Fibroblast of lung (primary cell): ENCODE data around the gene RGPD4. TPM values are rescaled to one million over a fixed set of nuclear protein-coding genes. Genes with fewer than 3 reads are reported as not detected.

Experiments
- DNase-seq, 2 donors: peaks; one replicate each; pipeline versions ENCODE4 v3.0.0 to v3.0.0-alpha.2; 2010; ENCODE audit warnings: low read depth in 2 of 2
- H2AFZ ChIP-seq: 2 replicates; pipeline ENCODE4 v1.5.1; 2012; ENCODE audit warnings: low read length, control low read depth, inconsistent platforms
- H3K27ac ChIP-seq: 2 replicates; pipeline ENCODE4 v1.5.1; 2011; ENCODE audit warnings: low read length, control low read depth; ENCODE audit not compliant: insufficient read depth
- H3K27me3 ChIP-seq: 2 replicates; pipeline ENCODE4 v1.5.1; 2011; ENCODE audit warnings: mild to moderate bottlenecking, low read length; ENCODE audit not compliant: control insufficient read depth, insufficient read depth
- H3K36me3 ChIP-seq: 2 replicates; pipeline ENCODE4 v1.5.1; 2011; ENCODE audit warnings: low read length; ENCODE audit not compliant: control insufficient read depth, insufficient read depth
- H3K4me1 ChIP-seq: 2 replicates; pipeline ENCODE4 v1.5.1; 2011; ENCODE audit warnings: low read length; ENCODE audit not compliant: control insufficient read depth, insufficient read depth; ENCODE audit errors: extremely low read depth
- H3K4me2 ChIP-seq: 2 replicates; pipeline ENCODE4 v1.5.1; 2011; ENCODE audit warnings: low read length, control low read depth; ENCODE audit not compliant: insufficient read depth; ENCODE audit errors: extremely low read depth
- H3K4me3 ChIP-seq, 4 experiments: fragments of 200-600 bp in 1 of 4; sonication (generic) in 1 of 4; replicated peaks in 1 of 4; 2 replicates each; pipeline ENCODE4 v1.5.1; 2011 to 2016; ENCODE audit warnings: low read length in 4 of 4, low read depth in 3 of 4, mild to moderate bottlenecking in 3 of 4, control low read depth in 2 of 4, inconsistent platforms in 1 of 4, mixed read lengths in 1 of 4; ENCODE audit not compliant: insufficient read depth in 1 of 4; ENCODE audit errors: control extremely low read depth in 1 of 4
- H3K79me2 ChIP-seq: 2 replicates; pipeline ENCODE4 v1.5.1; 2012; ENCODE audit warnings: mild to moderate bottlenecking, low read length, inconsistent platforms; ENCODE audit not compliant: control insufficient read depth, insufficient read depth
- H3K9ac ChIP-seq: 2 replicates; pipeline ENCODE4 v1.5.1; 2011; ENCODE audit warnings: mild to moderate bottlenecking, low read length, control low read depth; ENCODE audit not compliant: insufficient read depth
- H3K9me3 ChIP-seq: 2 replicates; pipeline ENCODE4 v1.5.1; 2012; ENCODE audit warnings: low read depth, low read length; ENCODE audit not compliant: control insufficient read depth, insufficient read depth
- H4K20me1 ChIP-seq: 2 replicates; pipeline ENCODE4 v1.5.1; 2011; ENCODE audit warnings: low read length; ENCODE audit not compliant: control insufficient read depth, insufficient read depth; ENCODE audit errors: extremely low read depth
- CTCF ChIP-seq, 2 donors: IDR thresholded peaks in 1 of 2; conservative IDR thresholded peaks in 1 of 2; 1 replicate in 1 of 2; 2 replicates in 1 of 2; pipeline ENCODE4 v1.5.1; 2011 to 2012; ENCODE audit warnings: low read length in 2 of 2, control low read depth in 1 of 2, inconsistent platforms in 1 of 2, low read depth in 1 of 2, mild to moderate bottlenecking in 1 of 2
- EZH2 ChIP-seq: IDR thresholded peaks from 2 replicates; pipeline ENCODE4 v1.5.1; 2012; ENCODE audit warnings: low read length, control low read depth, mild to moderate bottlenecking; ENCODE audit errors: missing control alignments
- polyA plus RNA-seq, 2 donors: library from polyadenylated mRNA; depleted of rRNA in 1 of 2; stranded (reverse) in 1 of 2; unstranded in 1 of 2; fragments of >200 nt; gene quantifications; 2 replicates each; pipeline ENCODE4 v1.2.1, GENCODE V29; 2011 to 2012; ENCODE audit warnings: missing spikeins in 1 of 2
- total RNA-seq: library from RNA; depleted of rRNA; stranded (reverse); fragments of >200 nt; gene quantifications from 2 replicates; pipeline ENCODE4 v1.2.1, GENCODE V29; 2014

The RGPD4 gene
- total and polyA plus RNA-seq, 2 donors (not counting 1 experiment from before 2014, with no cell fraction given) = under 0.01 TPM; not detected in 1

- no peak overlapping the region for H3K27ac ChIP-seq
- H3K4me2 ChIP-seq = no peak overlapping the region
- no peak overlapping the region for H2AFZ ChIP-seq
- TF ChIP-seq EZH2 (no peak), CTCF (conservative IDR thresholded peaks at IDR 0.05 in 1 of 2, IDR thresholded peaks at IDR 0.05 in 1 of 2; ENCODE audit: low read depth in 1 of 2, low read length in 2 of 2) (no peak)
- H3K79me2 ChIP-seq = no peaks in the 10 kb centered on the region
- H3K4me3 ChIP-seq = no peak overlapping the region
- no peaks in the 10 kb centered on the region for H3K4me1 ChIP-seq
- H3K9me3 ChIP-seq = no peaks in the 10 kb centered on the region
- no peak overlapping the region for H3K9ac ChIP-seq
- no peaks in the 10 kb centered on the region for H4K20me1 ChIP-seq
- H3K27me3 ChIP-seq = no peaks in the 10 kb centered on the region
- H3K36me3 ChIP-seq = no peaks in the 10 kb centered on the region
- DNase-seq = no peak
These were observed 14.7 kb upstream of the RGPD4 start for GRCh38 chr2:107812006-107812405.

GRCh38 chr2:107817378-107817777 lies 9.3 kb upstream of the RGPD4 start:
- H3K9ac ChIP-seq = no peak overlapping the region
- H3K79me2 ChIP-seq = no peaks in the 10 kb centered on the region
- H3K27ac ChIP-seq = no peak overlapping the region
- no peaks in the 10 kb centered on the region for H3K9me3 ChIP-seq
- H3K4me3 ChIP-seq = no peak overlapping the region
- no peaks in the 10 kb centered on the region for H3K36me3 ChIP-seq
- no peaks in the 10 kb centered on the region for H3K27me3 ChIP-seq
- DNase-seq = no peak
- H2AFZ ChIP-seq = no peak overlapping the region
- no peaks in the 10 kb centered on the region for H4K20me1 ChIP-seq
- no peak for TF ChIP-seq EZH2
- TF ChIP-seq CTCF (conservative IDR thresholded peaks at IDR 0.05 in 1 of 2, IDR thresholded peaks at IDR 0.05 in 1 of 2; ENCODE audit: low read depth in 1 of 2, low read length in 2 of 2) = no peak
- H3K4me1 ChIP-seq = no peaks in the 10 kb centered on the region
- no peak overlapping the region for H3K4me2 ChIP-seq

- H3K4me3 ChIP-seq = no peak overlapping the region
- no peaks in the 10 kb centered on the region for H4K20me1 ChIP-seq
- H3K36me3 ChIP-seq = no peaks in the 10 kb centered on the region
- no peak overlapping the region for H2AFZ ChIP-seq
- H3K9me3 ChIP-seq = no peaks in the 10 kb centered on the region
- H3K27me3 ChIP-seq = no peaks in the 10 kb centered on the region
- H3K79me2 ChIP-seq = no peaks in the 10 kb centered on the region
- TF ChIP-seq CTCF (conservative IDR thresholded peaks at IDR 0.05 in 1 of 2, IDR thresholded peaks at IDR 0.05 in 1 of 2; ENCODE audit: low read depth in 1 of 2, low read length in 2 of 2) = no peak
- no peak for TF ChIP-seq EZH2
- DNase-seq = no peak
- no peak overlapping the region for H3K27ac ChIP-seq
- no peaks in the 10 kb centered on the region for H3K4me1 ChIP-seq
- H3K4me2 ChIP-seq = no peak overlapping the region
- H3K9ac ChIP-seq = no peak overlapping the region
These were observed 4.4 kb upstream of the RGPD4 start for GRCh38 chr2:107822302-107822701.
